Measurements from ENCODE around the gene SH3RF2.

SH3RF2 gene

GRCh38 chr5:145946112-145946861 is 9.9 kb downstream of the SH3RF2 start (continued):
- peak; percentile 82 for TF ChIP-seq PRDM10 (tag by site-specific recombination; IDR thresholded peaks at IDR 0.05)
- peak; percentile 98 for TF ChIP-seq ZEB2 (tag by site-specific recombination; IDR thresholded peaks at IDR 0.05)
- TF ChIP-seq ZNF529 (tag by site-specific recombination; IDR thresholded peaks at IDR 0.05; ENCODE audit: insufficient replicate concordance): no peak
- TF ChIP-seq ZNF623 (tag by site-specific recombination; IDR thresholded peaks at IDR 0.05): peak; percentile 36; the same call in 1 of the 2 replicates
- peak; percentile 96 for TF ChIP-seq SP7 (tag by site-specific recombination; IDR thresholded peaks at IDR 0.05)
- peak; percentile 56 for TF ChIP-seq ZBTB48 (tag by site-specific recombination; IDR thresholded peaks at IDR 0.05)
- TF ChIP-seq ZNF391 (tag by site-specific recombination; IDR thresholded peaks at IDR 0.05; ENCODE audit: borderline replicate concordance, low read depth): no peak
- TF ChIP-seq FEZF1 (tag by site-specific recombination; IDR thresholded peaks at IDR 0.05): peak; percentile 91
- TF ChIP-seq ZNF350 (tag by site-specific recombination; IDR thresholded peaks at IDR 0.05): no peak
- TF ChIP-seq ZNF514 (tag by site-specific recombination; IDR thresholded peaks at IDR 0.05): no peak
- TF ChIP-seq ZNF837 (tag by site-specific recombination; IDR thresholded peaks at IDR 0.05): no peak
- TF ChIP-seq ZNF76 (tag by site-specific recombination; IDR thresholded peaks at IDR 0.05; ENCODE audit: borderline replicate concordance, low read depth): no peak
- TF ChIP-seq INSM2 (tag by site-specific recombination; IDR thresholded peaks at IDR 0.05): peak; percentile 90
- TF ChIP-seq WT1 (tag by site-specific recombination; IDR thresholded peaks at IDR 0.05): no peak; the same call in 1 of the 2 replicates
- 0 out of 2 replicates have a peak, but pooled peaks have one; percentile 18 for TF ChIP-seq ZSCAN4 (tag by site-specific recombination; IDR thresholded peaks at IDR 0.05)
- no peak for TF ChIP-seq ZNF645 (tag by site-specific recombination; IDR thresholded peaks at IDR 0.05)
- no peak for TF ChIP-seq BCL6B (tag by site-specific recombination; IDR thresholded peaks at IDR 0.05)
- no peak for TF ChIP-seq ZNF248 (tag by site-specific recombination; IDR thresholded peaks at IDR 0.05)
- TF ChIP-seq ZNF184 (tag by site-specific recombination; IDR thresholded peaks at IDR 0.05): 0 out of 2 replicates have a peak, but pooled peaks have one; percentile 52
- no peak for TF ChIP-seq ZNF416 (tag by site-specific recombination; IDR thresholded peaks at IDR 0.05)
- TF ChIP-seq ZNF610 (tag by site-specific recombination; IDR thresholded peaks at IDR 0.05; ENCODE audit: borderline replicate concordance): no peak
- peak; percentile 49; the same call in 1 of the 2 replicates for TF ChIP-seq ZBTB1 (tag by site-specific recombination; IDR thresholded peaks at IDR 0.05)
- TF ChIP-seq ZNF112 (tag by site-specific recombination; IDR thresholded peaks at IDR 0.05): no peak
- TF ChIP-seq ZNF426 (tag by site-specific recombination; IDR thresholded peaks at IDR 0.05): no peak
- peak; percentile 79 for TF ChIP-seq ZNF692 (tag by site-specific recombination; IDR thresholded peaks at IDR 0.05)
- TF ChIP-seq KLF17 (tag by site-specific recombination; IDR thresholded peaks at IDR 0.05): peak; percentile 47
- TF ChIP-seq ZNF221 (tag by site-specific recombination; IDR thresholded peaks at IDR 0.05; ENCODE audit: borderline replicate concordance): no peak
- TF ChIP-seq ZFHX2 (tag by site-specific recombination; conservative IDR thresholded peaks at IDR 0.05): no peak

Data from HEK293 (cell line).